Common myeloid progenitor, CD34-positive (primary cell): ENCODE results near the gene GAREM1.

ENCODE experiments used
- CTCF ChIA-PET: fragments of 350-600 bp; sonication (Branson Sonifier 250); formaldehyde crosslinking; loops from one replicate; lab custom pipeline; 2021; ENCODE audit warnings: antibody characterized with exemption; lab: Charles Lee
- POLR2A ChIA-PET: fragments of 350-600 bp; sonication (Branson Sonifier 250); formaldehyde crosslinking; loops from one replicate; lab custom pipeline; 2021; ENCODE audit warnings: antibody characterized with exemption; lab: Charles Lee
- DNase-seq, 3 donors: peaks; one replicate each; pipeline versions ENCODE4 v3.0.0 to v3.0.0-alpha.2; 2013
- H3K27ac ChIP-seq, 2 experiments: 1 replicate in 1 of 2; 2 replicates in 1 of 2; pipeline ENCODE4 v1.7.0; 2013; ENCODE audit warnings: inconsistent platforms in 2 of 2, low read length in 2 of 2, mild to moderate bottlenecking in 2 of 2, low read depth in 1 of 2, moderate library complexity in 1 of 2; ENCODE audit not compliant: severe bottlenecking in 2 of 2, insufficient read depth in 1 of 2, poor library complexity in 1 of 2
- H3K27me3 ChIP-seq, 5 experiments: replicated peaks in 2 of 5; 1 replicate in 3 of 5; 2 replicates in 2 of 5; pipeline versions ENCODE4 v1.6.1 to v1.7.0; 2013; ENCODE audit warnings: low read length in 4 of 5, mild to moderate bottlenecking in 2 of 5, moderate library complexity in 2 of 5, inconsistent platforms in 1 of 5; ENCODE audit not compliant: insufficient read depth in 5 of 5, control insufficient read depth in 4 of 5
- H3K36me3 ChIP-seq, 4 experiments: 1 replicate in 2 of 4; 2 replicates in 2 of 4; pipeline versions ENCODE4 v1.6.1 to v1.7.0; 2013; ENCODE audit warnings: low read length in 3 of 4, control low read depth in 1 of 4, mild to moderate bottlenecking in 1 of 4; ENCODE audit not compliant: control insufficient read depth in 4 of 4, insufficient read depth in 4 of 4
- H3K4me1 ChIP-seq, 4 experiments: 1 replicate in 3 of 4; 2 replicates in 1 of 4; pipeline versions ENCODE4 v1.6.1 to v1.7.1; 2013; ENCODE audit warnings: low read length in 3 of 4, mild to moderate bottlenecking in 3 of 4, control low read depth in 1 of 4, inconsistent platforms in 1 of 4, moderate library complexity in 1 of 4; ENCODE audit not compliant: control insufficient read depth in 4 of 4, insufficient read depth in 4 of 4; ENCODE audit errors: control extremely low read depth in 1 of 4
- H3K4me3 ChIP-seq, 7 experiments: 1 replicate in 4 of 7; 2 replicates in 3 of 7; pipeline versions ENCODE4 v1.5.1 to v1.7.0; 2013; ENCODE audit warnings: mild to moderate bottlenecking in 7 of 7, low read length in 6 of 7, moderate library complexity in 6 of 7, inconsistent platforms in 2 of 7, low read depth in 2 of 7, control low read depth in 1 of 7; ENCODE audit not compliant: insufficient read depth in 4 of 7, control insufficient read depth in 1 of 7; ENCODE audit errors: extremely low read depth in 1 of 7
- H3K9me3 ChIP-seq, 5 experiments: 1 replicate in 4 of 5; 2 replicates in 1 of 5; pipeline versions ENCODE4 v1.6.1 to v1.7.1; 2013; ENCODE audit warnings: low read length in 4 of 5, mild to moderate bottlenecking in 2 of 5, inconsistent platforms in 1 of 5, low read depth in 1 of 5, moderate library complexity in 1 of 5; ENCODE audit not compliant: control insufficient read depth in 4 of 5, insufficient read depth in 2 of 5; ENCODE audit errors: control extremely low read depth in 1 of 5
- WGBS: methylation state at CpG from one replicate; pipeline ENCODE4 v1.1.5; 2013; ENCODE audit not compliant: insufficient coverage; 5-methylcytosine and 5-hydroxymethylcytosine counted together

Gene GAREM1

GRCh38 chr18:32324181-32324580 lies 146.5 kb downstream of the GAREM1 start:
- Histone ChIP-seq H3K36me3 (no peaks in the 10 kb centered on the region), H3K4me1 (no peaks in the 10 kb centered on the region), H3K9me3 (no peaks in the 10 kb centered on the region), H3K4me3 (no peak overlapping the region), H3K27ac (no peak overlapping the region), H3K27me3 (peaks cover 2 to 8% (median 3%) of the 10 kb centered on the region in 5 experiments)
- ChIA-PET CTCF (no interaction called here), POLR2A (no interaction called here)
- no peak for DNase-seq
- 96% methylated on average over 3 of the region's 4 CpGs for WGBS

DNA sequence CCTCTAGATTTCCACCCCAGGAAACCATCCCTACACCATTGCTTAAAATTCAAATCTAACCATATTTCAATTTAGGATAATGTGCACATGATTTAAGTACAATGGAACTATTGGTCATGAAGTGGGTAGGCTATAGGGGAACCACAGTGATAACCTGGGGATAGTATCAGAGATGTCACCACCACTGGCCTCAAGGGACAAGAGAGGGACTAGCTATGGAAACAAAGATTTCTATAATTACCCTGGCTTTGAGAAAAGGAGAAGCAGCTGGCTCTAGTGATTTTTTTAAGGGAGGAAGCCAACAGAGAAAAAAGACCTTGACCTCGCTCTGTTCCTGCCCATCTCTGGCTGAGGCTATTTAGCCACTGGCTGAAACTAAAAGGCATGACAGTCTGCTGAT lies 148.9 kb downstream of the GAREM1 start:
- DNase-seq = no peak
- no peak overlapping the region for H3K27ac ChIP-seq
- 100% methylated on average over 1 of the region's 1 CpG for WGBS
- ChIA-PET POLR2A (no interaction called here), CTCF (interaction anchor here (1.5 kb wide), 1 partner anchor 10 kb away, joined by 3 read pairs; no protein-coding TSS in a partner anchor)
- H3K9me3 ChIP-seq = no peaks in the 10 kb centered on the region
- H3K36me3 ChIP-seq = no peaks in the 10 kb centered on the region
- peaks cover 2 to 10% (median 3%) of the 10 kb centered on the region in 5 experiments for H3K27me3 ChIP-seq
- no peaks in the 10 kb centered on the region for H3K4me1 ChIP-seq
- no peak overlapping the region for H3K4me3 ChIP-seq

- H3K4me1 ChIP-seq = no peaks in the 10 kb centered on the region
- POLR2A ChIA-PET = no interaction called here
These were observed 151.6 kb downstream of the GAREM1 start for GRCh38 chr18:32319084-32319483.

DNA sequence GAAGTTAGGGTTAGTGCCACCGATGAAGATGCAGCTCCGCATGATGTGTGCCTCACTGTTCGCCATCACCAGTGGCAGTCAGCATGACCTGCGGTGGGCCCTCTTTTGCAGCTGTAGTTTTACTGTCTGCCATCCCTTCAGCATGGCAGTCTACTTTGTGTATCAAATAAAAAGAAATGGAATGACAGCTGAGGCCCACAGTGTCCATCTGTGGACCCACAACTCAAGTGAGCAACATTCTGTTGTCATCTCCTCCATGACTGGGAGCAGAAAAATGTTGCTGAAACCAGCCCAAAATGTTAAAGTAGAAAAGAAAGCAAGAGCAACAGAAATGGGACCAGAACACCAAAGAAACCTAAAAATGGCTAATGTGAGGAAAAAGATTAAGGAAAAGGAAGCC lies 152.1 kb downstream of the GAREM1 start:
- no peak overlapping the region for H3K27ac ChIP-seq
- peaks cover 0 to 5% (median 3%) of the 10 kb centered on the region in 5 experiments for H3K27me3 ChIP-seq
- 93% methylated on average over 2 of the region's 4 CpGs for WGBS
- no peaks in the 10 kb centered on the region for H3K4me1 ChIP-seq
- DNase-seq = no peak
- H3K36me3 ChIP-seq = no peaks in the 10 kb centered on the region
- CTCF ChIA-PET = no interaction called here
- H3K9me3 ChIP-seq = no peaks in the 10 kb centered on the region
- POLR2A ChIA-PET = no interaction called here
- H3K4me3 ChIP-seq = no peak overlapping the region

More at GRCh38 chr18:32319084-32319483, 151.6 kb downstream of the GAREM1 start:
- H3K4me3 ChIP-seq = no peak overlapping the region
- no peak overlapping the region for H3K27ac ChIP-seq
- H3K9me3 ChIP-seq = no peaks in the 10 kb centered on the region
- CTCF ChIA-PET = no interaction called here
- no peak for DNase-seq
- H3K36me3 ChIP-seq = no peaks in the 10 kb centered on the region
- H3K27me3 ChIP-seq = peaks cover 0 to 8% (median 3%) of the 10 kb centered on the region in 5 experiments

- WGBS = no CpG with 5 or more reads among the region's 4 CpGs
- ChIA-PET CTCF (no interaction called here), POLR2A (no interaction called here)
- Histone ChIP-seq H3K4me3 (no peak overlapping the region), H3K9me3 (no peaks in the 10 kb centered on the region), H3K36me3 (no peaks in the 10 kb centered on the region), H3K27ac (no peak overlapping the region), H3K27me3 (peaks cover 3 to 12% (median 7%) of the 10 kb centered on the region in 5 experiments), H3K4me1 (no peaks in the 10 kb centered on the region)
- no peak for DNase-seq
These were observed 153.0 kb downstream of the GAREM1 start for GRCh38 chr18:32317651-32318050.

DNA sequence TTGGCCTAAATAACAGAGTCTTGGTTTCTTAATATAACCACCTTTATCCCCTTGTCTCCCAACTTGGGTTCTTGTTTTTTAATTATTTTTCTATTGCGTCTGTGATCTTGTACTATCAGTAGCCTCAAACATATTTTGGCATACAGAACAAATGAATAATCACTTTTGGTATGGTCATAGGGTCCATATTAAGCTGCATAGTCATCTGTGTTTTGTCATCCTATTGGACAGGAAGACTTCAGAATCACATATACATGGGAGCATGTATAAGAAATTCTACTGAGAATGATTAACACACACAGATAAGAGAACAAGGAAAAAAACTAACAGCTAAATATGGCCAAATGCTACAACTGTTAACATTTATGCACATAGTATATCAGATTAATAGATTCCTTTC lies 154.8 kb downstream of the GAREM1 start:
- Histone ChIP-seq H3K36me3 (no peaks in the 10 kb centered on the region), H3K4me3 (no peak overlapping the region), H3K27me3 (peaks cover 7 to 23% (median 9%) of the 10 kb centered on the region in 5 experiments), H3K4me1 (no peaks in the 10 kb centered on the region), H3K9me3 (no peaks in the 10 kb centered on the region), H3K27ac (no peak overlapping the region)
- POLR2A ChIA-PET = no interaction called here
- CTCF ChIA-PET = interaction anchor here (1.1 kb wide), 1 partner anchor 13 kb away, joined by 3 read pairs; no protein-coding TSS in a partner anchor
- WGBS = no CpG with 5 or more reads among the region's 1 CpG
- no peak for DNase-seq

GRCh38 chr18:32310774-32311173 lies 159.9 kb downstream of the GAREM1 start:
- 71% methylated on average over 1 of the region's 2 CpGs for WGBS
- Histone ChIP-seq H3K27me3 (peaks cover 3 to 30% (median 12%) of the 10 kb centered on the region in 5 experiments), H3K27ac (no peak overlapping the region), H3K4me3 (no peak overlapping the region), H3K4me1 (no peaks in the 10 kb centered on the region), H3K36me3 (no peaks in the 10 kb centered on the region), H3K9me3 (no peaks in the 10 kb centered on the region)
- no peak for DNase-seq
- POLR2A ChIA-PET = no interaction called here
- CTCF ChIA-PET = interaction anchor here (1.9 kb wide), 1 partner anchor 21 kb away, joined by 8 read pairs; no protein-coding TSS in a partner anchor
